GM12875 (cell line): ENCODE data around the gene PRSS56.

Experiments used
- H3K4me3 ChIP-seq: one replicate; pipeline ENCODE4 v1.5.1; 2011; ENCODE audit warnings: low read depth, low read length, control low read depth
- CTCF ChIP-seq: IDR thresholded peaks from 2 replicates; pipeline ENCODE4 v1.5.1; 2011; ENCODE audit warnings: low read depth, mild to moderate bottlenecking, control low read depth, inconsistent platforms, low read length, moderate library complexity, borderline replicate concordance; ENCODE audit not compliant: insufficient read depth

Gene PRSS56

GRCh38 chr2:232479341-232480200 lies 40.6 kb upstream of the PRSS56 start:
- no peak overlapping the region for H3K4me3 ChIP-seq
- TF ChIP-seq CTCF = no peak

GRCh38 chr2:232480201-232481190 lies 39.7 kb upstream of the PRSS56 start:
- H3K4me3 ChIP-seq = no peak overlapping the region
- no peak for TF ChIP-seq CTCF

- no peak overlapping the region for H3K4me3 ChIP-seq
- no peak for TF ChIP-seq CTCF
Measured at GRCh38 chr2:232481322-232482140, 38.7 kb upstream of the PRSS56 start.

GRCh38 chr2:232482301-232483238 lies 37.6 kb upstream of the PRSS56 start:
- no peak overlapping the region for H3K4me3 ChIP-seq
- TF ChIP-seq CTCF = no peak

- TF ChIP-seq CTCF = no peak
- H3K4me3 ChIP-seq = no peak overlapping the region
Measured at GRCh38 chr2:232483311-232483922, 36.8 kb upstream of the PRSS56 start.
